Dendritic cell treated with granulocyte-macrophage colony-stimulating factor and Interleukin-4, amounts not matched to agents 40 ng/mL and 50 ng/mL, for 4 days (primary cell): ENCODE results near the gene RPA3.
A peak's percentile ranks its signal among the peaks of the same experiment; 100 is the strongest.
"Not testable (repeated sequence)": the region's sequence is repeated elsewhere in the genome, so short reads cannot be mapped to it uniquely, and the experiment has no call there.

Source experiments
- H3K27ac Mint-ChIP-seq: one replicate; pipeline ENCODE4 v1.8.0; 2022; ENCODE audit warnings: mild to moderate bottlenecking, mixed read lengths
- H3K27me3 Mint-ChIP-seq: one replicate; pipeline ENCODE4 v1.8.0; 2022; ENCODE audit warnings: mild to moderate bottlenecking, mixed read lengths
- H3K36me3 Mint-ChIP-seq: one replicate; pipeline ENCODE4 v1.8.0; 2022; ENCODE audit warnings: low read depth, mixed read lengths
- H3K4me1 Mint-ChIP-seq: one replicate; pipeline ENCODE4 v1.8.0; 2022; ENCODE audit warnings: low read depth, mixed read lengths
- H3K4me3 Mint-ChIP-seq: one replicate; pipeline ENCODE4 v1.8.0; 2022; ENCODE audit warnings: mild to moderate bottlenecking, moderate library complexity, mixed read lengths
- H3K9me3 Mint-ChIP-seq: one replicate; pipeline ENCODE4 v1.8.0; 2022; ENCODE audit warnings: mixed read lengths
- intact Hi-C: fragments of 100-400 bp; cut with micrococcal nuclease; formaldehyde crosslinking; loops from one replicate; pipeline ENCODE4 v1.15.0; 2022

The RPA3 gene

DNA sequence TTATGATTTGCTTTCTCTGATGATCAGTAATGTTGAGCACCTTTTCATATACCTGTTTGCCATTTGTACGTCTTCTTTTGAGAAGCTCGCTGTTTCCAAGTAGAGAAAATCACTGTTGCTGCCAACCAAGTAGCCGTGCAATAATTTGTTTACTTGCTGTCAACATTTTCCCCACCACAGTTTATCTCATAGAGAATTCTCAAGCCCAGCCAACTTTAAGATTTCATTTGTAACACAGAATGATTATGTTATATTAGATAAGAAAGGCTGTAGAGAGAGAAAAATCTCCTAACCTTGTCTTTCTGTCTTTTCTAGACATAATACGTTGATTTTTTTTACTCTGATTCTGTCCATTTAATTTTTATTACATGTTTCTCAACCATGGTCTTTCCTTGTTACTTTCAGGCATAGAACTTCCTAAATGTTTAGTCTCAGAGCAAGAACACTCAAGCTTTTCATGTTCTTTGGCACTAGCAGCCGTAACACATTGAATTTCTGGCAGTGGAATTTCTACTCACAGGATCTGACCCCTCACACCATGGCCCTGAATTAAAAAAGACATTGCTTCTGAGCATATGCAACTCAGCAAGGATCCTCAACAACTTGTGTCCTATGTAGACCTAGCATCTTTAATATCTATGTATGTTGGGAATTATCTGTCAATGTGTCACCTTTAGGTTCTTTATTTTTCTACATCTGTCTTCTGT, 23.1 kb downstream of the RPA3 start:
- Mint-ChIP-seq H3K27me3 (no peaks in the 10 kb centered on the region), H3K27ac (no peak overlapping the region), H3K9me3 (peaks cover 7% of the 10 kb centered on the region), H3K4me3 (no peak overlapping the region), H3K4me1 (peaks cover 8% of the 10 kb centered on the region), H3K36me3 (peaks cover 6% of the 10 kb centered on the region)
- intact Hi-C loops, result no loop called here

DNA sequence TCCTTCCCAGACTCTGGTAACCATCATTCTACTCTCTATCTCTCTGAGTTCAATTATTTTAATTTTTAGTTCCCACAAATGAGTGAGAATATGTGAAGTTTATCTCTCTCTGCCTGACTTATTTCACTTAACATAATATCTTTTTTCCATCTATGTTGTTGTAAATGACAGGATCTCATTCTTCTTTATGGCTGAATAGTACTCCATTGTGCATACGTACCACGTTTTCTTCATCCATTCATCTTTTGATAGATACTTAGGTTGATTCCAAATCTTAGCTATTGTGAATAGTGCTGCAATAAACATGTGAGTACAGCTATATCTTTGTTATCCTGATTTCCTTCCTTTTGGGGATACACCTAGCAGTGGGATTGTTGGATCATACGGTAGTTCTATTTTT, 23.9 kb downstream of the RPA3 start:
- peaks cover 7% of the 10 kb centered on the region for H3K9me3 Mint-ChIP-seq
- no peak overlapping the region for H3K4me3 Mint-ChIP-seq
- H3K36me3 Mint-ChIP-seq, result peaks cover 6% of the 10 kb centered on the region
- intact Hi-C loops, result no loop called here
- no peaks in the 10 kb centered on the region for H3K27me3 Mint-ChIP-seq
- peaks cover 8% of the 10 kb centered on the region for H3K4me1 Mint-ChIP-seq
- no peak overlapping the region for H3K27ac Mint-ChIP-seq

- intact Hi-C loops, result no loop called here
- Mint-ChIP-seq H3K4me3 (no peak overlapping the region), H3K27me3 (no peaks in the 10 kb centered on the region), H3K27ac (no peak overlapping the region), H3K36me3 (peaks cover 6% of the 10 kb centered on the region), H3K4me1 (peaks cover 13% of the 10 kb centered on the region), H3K9me3 (peaks cover 7% of the 10 kb centered on the region)
These were observed 24.5 kb downstream of the RPA3 start for GRCh38 chr7:7693881-7694280.

DNA sequence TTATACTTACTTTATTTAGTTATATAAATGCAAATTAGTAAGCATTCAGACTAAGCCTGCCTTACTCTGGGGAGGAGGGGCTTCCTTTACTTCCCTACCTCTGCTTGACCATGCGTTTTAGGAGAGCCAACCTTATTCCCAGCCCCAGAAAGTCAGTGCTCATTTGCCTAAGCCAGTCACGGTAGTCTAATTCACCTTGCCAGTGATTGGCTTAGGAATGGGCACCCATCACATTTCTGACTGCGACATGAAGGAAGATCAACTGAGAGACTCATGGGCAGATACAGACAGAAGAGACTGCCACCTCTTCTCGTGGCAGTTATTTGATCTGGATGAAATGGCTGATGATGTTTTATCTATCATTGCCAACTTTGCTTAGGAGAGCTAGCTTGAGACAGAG, 29.5 kb downstream of the RPA3 start:
- Mint-ChIP-seq H3K9me3 (no peaks in the 10 kb centered on the region), H3K4me3 (no peak overlapping the region), H3K27me3 (no peaks in the 10 kb centered on the region), H3K27ac (no peak overlapping the region), H3K36me3 (no peaks in the 10 kb centered on the region), H3K4me1 (peaks cover 16% of the 10 kb centered on the region)
- intact Hi-C loops, result no loop called here

DNA sequence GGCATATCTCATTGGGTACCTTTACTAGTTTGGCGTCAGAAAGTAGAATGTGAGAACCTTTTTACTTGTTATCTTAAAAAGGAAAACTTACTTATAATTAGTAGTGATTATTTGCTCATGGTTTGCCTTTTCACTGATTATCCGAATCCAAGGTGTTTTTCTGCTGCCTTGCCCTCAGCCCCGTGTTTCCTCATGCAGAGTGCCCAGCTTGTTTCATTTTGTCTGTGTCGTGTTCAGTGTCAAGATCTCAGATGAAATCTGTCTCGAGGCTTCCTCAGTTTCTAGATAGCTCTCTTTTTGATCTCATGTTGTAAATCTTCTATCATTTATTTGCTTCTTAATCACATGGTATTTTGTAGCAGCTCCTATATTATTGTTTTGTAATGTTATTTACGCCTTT, 30.1 kb downstream of the RPA3 start:
- Mint-ChIP-seq H3K27ac (no peak overlapping the region), H3K9me3 (no peaks in the 10 kb centered on the region), H3K4me1 (peaks cover 16% of the 10 kb centered on the region), H3K27me3 (no peaks in the 10 kb centered on the region), H3K4me3 (no peak overlapping the region), H3K36me3 (no peaks in the 10 kb centered on the region)
- intact Hi-C loops, result no loop called here

- intact Hi-C loops, result no loop called here
- H3K4me3 Mint-ChIP-seq, result no peak overlapping the region
- peaks cover 16% of the 10 kb centered on the region for H3K4me1 Mint-ChIP-seq
- no peak overlapping the region for H3K27ac Mint-ChIP-seq
- H3K27me3 Mint-ChIP-seq, result no peaks in the 10 kb centered on the region
- H3K36me3 Mint-ChIP-seq, result no peaks in the 10 kb centered on the region
- no peaks in the 10 kb centered on the region for H3K9me3 Mint-ChIP-seq
These were observed 30.6 kb downstream of the RPA3 start for GRCh38 chr7:7687800-7688199.

- Mint-ChIP-seq H3K27ac (no peak overlapping the region), H3K4me3 (no peak overlapping the region), H3K36me3 (no peaks in the 10 kb centered on the region), H3K9me3 (no peaks in the 10 kb centered on the region), H3K4me1 (peaks cover 16% of the 10 kb centered on the region), H3K27me3 (no peaks in the 10 kb centered on the region)
- intact Hi-C loops, result no loop called here
These were observed 31.4 kb downstream of the RPA3 start for GRCh38 chr7:7686811-7687508.

- no peak overlapping the region for H3K4me3 Mint-ChIP-seq
- no peaks in the 10 kb centered on the region for H3K27me3 Mint-ChIP-seq
- intact Hi-C loops, result loop anchor here (5.0 kb wide), 1 partner anchor 614 kb away; no protein-coding TSS in a partner anchor
- peaks cover 4% of the 10 kb centered on the region for H3K36me3 Mint-ChIP-seq
- peaks cover 10% of the 10 kb centered on the region for H3K4me1 Mint-ChIP-seq
- no peak overlapping the region for H3K27ac Mint-ChIP-seq
- H3K9me3 Mint-ChIP-seq, result no peaks in the 10 kb centered on the region
These were observed 35.5 kb downstream of the RPA3 start for GRCh38 chr7:7682861-7683260.

DNA sequence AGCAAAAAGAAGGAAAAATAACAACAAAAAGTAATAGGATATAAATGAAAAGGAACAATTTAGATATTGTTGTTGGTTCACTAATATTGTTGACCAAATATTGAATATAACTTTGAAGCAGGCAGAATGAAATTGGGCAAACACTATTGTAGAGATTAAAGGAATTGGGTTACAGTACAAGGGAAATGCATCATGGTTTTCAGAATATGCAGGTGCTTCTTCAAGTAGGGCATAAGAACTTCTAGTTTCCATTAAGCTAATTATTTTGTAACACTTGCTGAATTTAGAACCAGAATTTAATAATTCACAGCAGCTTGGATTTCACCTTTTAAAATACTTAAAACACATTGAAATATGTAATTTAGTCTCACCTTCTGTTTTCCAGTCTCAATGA, 36.5 kb downstream of the RPA3 start:
- Mint-ChIP-seq H3K27ac (no peak overlapping the region), H3K9me3 (no peaks in the 10 kb centered on the region), H3K27me3 (no peaks in the 10 kb centered on the region), H3K4me1 (peaks cover 5% of the 10 kb centered on the region), H3K36me3 (peaks cover 12% of the 10 kb centered on the region), H3K4me3 (no peak overlapping the region)
- intact Hi-C loops, result loop anchor here (1.0 to 5.0 kb wide), 3 partner anchors 355 to 615 kb away; no protein-coding TSS in a partner anchor

- intact Hi-C loops, result loop anchor here (1.0 to 5.0 kb wide), 3 partner anchors 355 to 616 kb away; no protein-coding TSS in a partner anchor
- Mint-ChIP-seq H3K4me1 (no peaks in the 10 kb centered on the region), H3K27ac (no peak overlapping the region), H3K27me3 (no peaks in the 10 kb centered on the region), H3K36me3 (peaks cover 12% of the 10 kb centered on the region), H3K9me3 (no peaks in the 10 kb centered on the region), H3K4me3 (no peak overlapping the region)
These were observed 37.0 kb downstream of the RPA3 start for GRCh38 chr7:7681191-7681935.

- not testable (repeated sequence) for H3K4me3 Mint-ChIP-seq, H3K27me3 Mint-ChIP-seq, H3K4me1 Mint-ChIP-seq, H3K9me3 Mint-ChIP-seq, H3K27ac Mint-ChIP-seq
- peaks cover 18% of the 10 kb centered on the region for H3K36me3 Mint-ChIP-seq
- intact Hi-C loops, result loop anchor here (2.0 to 5.0 kb wide), 2 partner anchors 357 to 618 kb away; no protein-coding TSS in a partner anchor
These were observed 38.8 kb downstream of the RPA3 start for GRCh38 chr7:7679640-7680039.

DNA sequence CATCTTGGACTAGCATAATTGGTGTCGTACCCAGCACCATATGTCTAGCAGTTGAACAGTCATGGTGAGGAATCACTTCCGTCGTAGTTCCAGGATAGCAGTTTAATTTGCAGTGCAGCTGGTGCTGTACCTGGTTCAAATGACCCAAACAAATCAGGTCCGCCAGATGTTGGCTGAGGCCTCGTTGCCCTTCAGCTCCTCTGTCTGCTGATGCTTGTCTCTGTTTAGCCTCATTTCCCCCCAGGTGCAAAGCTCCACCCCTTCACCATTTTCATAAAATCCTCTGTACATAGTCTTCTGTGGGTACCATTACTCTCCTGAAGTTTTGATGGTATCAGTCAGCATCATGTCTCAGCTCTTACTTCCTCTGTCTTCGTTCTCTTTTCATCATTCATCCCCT, 42.7 kb downstream of the RPA3 start:
- Mint-ChIP-seq H3K4me1 (peaks cover 34% of the 10 kb centered on the region), H3K9me3 (peaks cover 9% of the 10 kb centered on the region), H3K27me3 (no peaks in the 10 kb centered on the region), H3K27ac (no peak overlapping the region), H3K4me3 (no peak overlapping the region), H3K36me3 (peaks cover 36% of the 10 kb centered on the region)
- intact Hi-C loops, result no loop called here

DNA sequence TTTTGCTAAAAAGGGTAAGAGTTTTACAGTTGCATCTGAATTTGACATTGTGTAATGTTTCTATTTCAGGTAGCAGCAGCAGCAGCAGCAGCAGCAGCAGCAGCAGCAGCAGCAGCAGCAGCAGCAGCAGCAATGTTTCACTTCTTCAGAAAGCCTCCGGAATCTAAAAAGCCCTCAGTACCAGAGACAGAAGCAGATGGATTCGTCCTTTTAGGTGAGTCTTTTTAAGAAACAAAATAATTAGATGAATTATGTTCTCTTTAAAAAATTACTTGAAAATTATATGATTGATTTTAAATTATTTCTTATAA, 45.2 kb downstream of the RPA3 start:
- Mint-ChIP-seq H3K4me1 (peaks cover 47% of the 10 kb centered on the region), H3K36me3 (peaks cover 36% of the 10 kb centered on the region), H3K27me3 (no peaks in the 10 kb centered on the region), H3K4me3 (no peak overlapping the region), H3K9me3 (peaks cover 9% of the 10 kb centered on the region), H3K27ac (no peak overlapping the region)
- intact Hi-C loops, result no loop called here

DNA sequence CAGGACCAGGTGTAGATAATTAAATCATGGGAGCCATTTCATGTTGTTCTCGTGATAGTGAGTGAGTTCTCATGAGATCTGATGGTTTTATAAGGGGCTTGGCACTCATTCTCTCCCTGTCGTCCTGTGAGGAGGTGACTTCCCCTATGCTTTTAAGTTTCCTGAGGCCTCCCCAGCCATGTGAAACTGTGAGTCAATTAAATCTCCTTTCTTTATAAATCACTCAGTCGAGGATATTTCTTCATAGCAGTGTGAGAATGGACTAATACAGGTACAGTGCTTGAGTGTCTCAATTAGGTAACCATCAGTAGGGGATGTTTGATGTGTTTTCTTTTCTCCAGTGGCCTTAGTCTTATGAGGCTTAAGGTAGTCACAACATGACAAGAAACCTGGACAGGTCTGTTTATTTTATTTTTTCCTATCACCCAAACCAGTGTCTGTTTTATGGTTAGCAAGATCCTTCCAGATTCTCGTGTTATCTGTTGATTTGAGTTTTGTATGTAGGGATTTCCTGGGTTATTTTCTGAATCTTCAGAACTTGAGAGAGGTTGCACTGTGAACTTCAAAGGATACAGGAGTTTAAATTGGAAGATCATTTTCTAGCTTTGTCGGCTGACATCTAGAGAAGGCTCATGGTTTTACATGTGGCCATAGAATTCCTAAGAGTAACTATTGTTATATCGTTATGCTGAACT, 45.7 kb downstream of the RPA3 start:
- Mint-ChIP-seq H3K27me3 (no peaks in the 10 kb centered on the region), H3K36me3 (peaks cover 31% of the 10 kb centered on the region), H3K9me3 (peaks cover 9% of the 10 kb centered on the region), H3K4me1 (peaks cover 52% of the 10 kb centered on the region), H3K4me3 (no peak overlapping the region), H3K27ac (peak overlapping the region; percentile 95)
- intact Hi-C loops, result no loop called here
